ENCODE measurements around the gene CDC20B.
"Not testable (repeated sequence)": the region's sequence is repeated elsewhere in the genome, so short reads cannot be mapped to it uniquely, and the experiment has no call there.

Gene CDC20B

GRCh38 chr5:55104946-55105701 is 67.9 kb downstream of the CDC20B start:
- TF ChIP-seq CTCF (IDR thresholded peaks at IDR 0.05; ENCODE audit: low read length, missing control alignments) = no peak
- DNase-seq (ENCODE audit: low read depth) = no peak
- H3K4me3 ChIP-seq (replicated peaks; ENCODE audit: low read depth, low read length) = no peak overlapping the region

GRCh38 chr5:55104036-55104772 is 68.8 kb downstream of the CDC20B start:
- no peak for TF ChIP-seq CTCF (IDR thresholded peaks at IDR 0.05; ENCODE audit: low read length, missing control alignments)
- H3K4me3 ChIP-seq (replicated peaks; ENCODE audit: low read depth, low read length) = no peak overlapping the region
- no peak for DNase-seq (ENCODE audit: low read depth)

- H3K4me3 ChIP-seq (replicated peaks; ENCODE audit: low read depth, low read length) = no peak within 1 kb of the TSS
- no peak for DNase-seq (ENCODE audit: low read depth)
- no peak for TF ChIP-seq CTCF (IDR thresholded peaks at IDR 0.05; ENCODE audit: low read length, missing control alignments)
These were observed 70.6 kb downstream of the CDC20B start, which contains the start of gene GZMA for GRCh38 chr5:55102348-55102747. TSS of gene GZMA (plus strand) at chr5:55102646. CDS start at chr5:55102683, 37 bp downstream.

GRCh38 chr5:55101556-55102276 is 71.3 kb downstream of the CDC20B start:
- no peak for DNase-seq (ENCODE audit: low read depth)
- H3K4me3 ChIP-seq (replicated peaks; ENCODE audit: low read depth, low read length) = no peak overlapping the region
- TF ChIP-seq CTCF (IDR thresholded peaks at IDR 0.05; ENCODE audit: low read length, missing control alignments) = no peak

GRCh38 chr5:55101148-55101547 is 71.8 kb downstream of the CDC20B start:
- DNase-seq (ENCODE audit: low read depth); H3K4me3 ChIP-seq (replicated peaks; ENCODE audit: low read depth, low read length): not testable (repeated sequence)

GRCh38 chr5:55096861-55097260 is 76.1 kb downstream of the CDC20B start:
- DNase-seq (ENCODE audit: low read depth) = no peak
- H3K4me3 ChIP-seq (replicated peaks; ENCODE audit: low read depth, low read length) = no peak overlapping the region
- no peak for TF ChIP-seq CTCF (IDR thresholded peaks at IDR 0.05; ENCODE audit: low read length, missing control alignments)

GRCh38 chr5:55096182-55096581 is 76.8 kb downstream of the CDC20B start:
- H3K4me3 ChIP-seq (replicated peaks; ENCODE audit: low read depth, low read length) = no peak overlapping the region
- DNase-seq (ENCODE audit: low read depth) = no peak
- TF ChIP-seq CTCF (IDR thresholded peaks at IDR 0.05; ENCODE audit: low read length, missing control alignments) = no peak

GRCh38 chr5:55091011-55091410 is 82.0 kb downstream of the CDC20B start:
- not testable (repeated sequence) for H3K4me3 ChIP-seq (replicated peaks; ENCODE audit: low read depth, low read length)

GRCh38 chr5:55089301-55089700 is 83.7 kb downstream of the CDC20B start:
- not testable (repeated sequence) for DNase-seq (ENCODE audit: low read depth); H3K4me3 ChIP-seq (replicated peaks; ENCODE audit: low read depth, low read length)

More at GRCh38 chr5:55091011-55091410, 82.0 kb downstream of the CDC20B start:
- not testable (repeated sequence) for DNase-seq (ENCODE audit: low read depth)
